ENCODE results near the gene RBM33.

RBM33 gene

GRCh38 chr7:155799514-155799913 is 155.1 kb downstream of the RBM33 start:
- Histone ChIP-seq H3K4me2 (ENCODE audit: insufficient read depth, low read length) (no peak overlapping the region), H2AFZ (ENCODE audit: low read depth, low read length) (no peak overlapping the region), H3K36me3 (ENCODE audit: insufficient read depth, low read length) (no peaks in the 10 kb centered on the region), H3K9me3 (ENCODE audit: insufficient read depth, low read length, severe bottlenecking) (no peaks in the 10 kb centered on the region), H3K79me2 (ENCODE audit: insufficient read depth, low read length) (no peaks in the 10 kb centered on the region), H3K27ac (ENCODE audit: low read length) (no peak overlapping the region), H3K4me1 (ENCODE audit: insufficient read depth, low read length) (peaks cover 3% of the 10 kb centered on the region; the same call in 1 of the 2 replicates), H3K4me3 (ENCODE audit: low read depth in 1 of 2, low read length in 2 of 2) (no peak overlapping the region), H4K20me1 (ENCODE audit: insufficient read depth, low read length) (peaks cover 8% of the 10 kb centered on the region; the same call in 1 of the 2 replicates), H3K9ac (ENCODE audit: low read depth, low read length) (no peak overlapping the region), H3K27me3 (ENCODE audit: insufficient read depth, low read length, poor library complexity) (peaks cover 9% of the 10 kb centered on the region)
- DNase-seq, result no peak
- no peak for ATAC-seq (ENCODE audit: insufficient read depth, low read depth)
- TF ChIP-seq EZH2 (IDR thresholded peaks at IDR 0.05; ENCODE audit: borderline replicate concordance, low read depth, low read length, severe bottlenecking), result no peak
- TF ChIP-seq CTCF (IDR thresholded peaks at IDR 0.05; ENCODE audit: borderline replicate concordance, extremely low read depth, low read length, poor library complexity, severe bottlenecking), result no peak

- Histone ChIP-seq H3K9me3 (ENCODE audit: insufficient read depth, low read length, severe bottlenecking) (no peaks in the 10 kb centered on the region), H3K27ac (ENCODE audit: low read length) (no peak overlapping the region), H3K9ac (ENCODE audit: low read depth, low read length) (no peak overlapping the region), H3K4me3 (ENCODE audit: low read depth in 1 of 2, low read length in 2 of 2) (no peak overlapping the region), H3K79me2 (ENCODE audit: insufficient read depth, low read length) (no peaks in the 10 kb centered on the region), H4K20me1 (ENCODE audit: insufficient read depth, low read length) (peaks cover 7% of the 10 kb centered on the region; the same call in 1 of the 2 replicates), H3K4me1 (ENCODE audit: insufficient read depth, low read length) (peaks cover 3% of the 10 kb centered on the region; the same call in 1 of the 2 replicates), H2AFZ (ENCODE audit: low read depth, low read length) (no peak overlapping the region), H3K27me3 (ENCODE audit: insufficient read depth, low read length, poor library complexity) (peaks cover 9% of the 10 kb centered on the region), H3K4me2 (ENCODE audit: insufficient read depth, low read length) (no peak overlapping the region), H3K36me3 (ENCODE audit: insufficient read depth, low read length) (no peaks in the 10 kb centered on the region)
- TF ChIP-seq EZH2 (IDR thresholded peaks at IDR 0.05; ENCODE audit: borderline replicate concordance, low read depth, low read length, severe bottlenecking), result no peak
- TF ChIP-seq CTCF (IDR thresholded peaks at IDR 0.05; ENCODE audit: borderline replicate concordance, extremely low read depth, low read length, poor library complexity, severe bottlenecking), result no peak
- DNase-seq (no peak), ATAC-seq (ENCODE audit: insufficient read depth, low read depth) (no peak)
These were observed 155.8 kb downstream of the RBM33 start for GRCh38 chr7:155800301-155800700.

GRCh38 chr7:155800741-155801267 is 156.3 kb downstream of the RBM33 start:
- Histone ChIP-seq H4K20me1 (ENCODE audit: insufficient read depth, low read length) (peaks cover 5% of the 10 kb centered on the region; the same call in 1 of the 2 replicates), H2AFZ (ENCODE audit: low read depth, low read length) (no peak overlapping the region), H3K27ac (ENCODE audit: low read length) (no peak overlapping the region), H3K27me3 (ENCODE audit: insufficient read depth, low read length, poor library complexity) (peaks cover 9% of the 10 kb centered on the region), H3K4me3 (ENCODE audit: low read depth in 1 of 2, low read length in 2 of 2) (no peak overlapping the region), H3K4me1 (ENCODE audit: insufficient read depth, low read length) (peaks cover 3% of the 10 kb centered on the region; the same call in 1 of the 2 replicates), H3K9ac (ENCODE audit: low read depth, low read length) (no peak overlapping the region), H3K79me2 (ENCODE audit: insufficient read depth, low read length) (no peaks in the 10 kb centered on the region), H3K9me3 (ENCODE audit: insufficient read depth, low read length, severe bottlenecking) (no peaks in the 10 kb centered on the region), H3K36me3 (ENCODE audit: insufficient read depth, low read length) (no peaks in the 10 kb centered on the region), H3K4me2 (ENCODE audit: insufficient read depth, low read length) (no peak overlapping the region)
- DNase-seq (no peak), ATAC-seq (ENCODE audit: insufficient read depth, low read depth) (no peak)
- no peak for TF ChIP-seq EZH2 (IDR thresholded peaks at IDR 0.05; ENCODE audit: borderline replicate concordance, low read depth, low read length, severe bottlenecking)
- TF ChIP-seq CTCF (IDR thresholded peaks at IDR 0.05; ENCODE audit: borderline replicate concordance, extremely low read depth, low read length, poor library complexity, severe bottlenecking), result no peak
